ENCODE results near the gene OR52R1.
"Not testable (repeated sequence)": the region's sequence is repeated elsewhere in the genome, so short reads cannot be mapped to it uniquely, and the experiment has no call there.

OR52R1 gene

GRCh38 chr11:4804280-4804679 lies at the start of gene OR52R1:
OR52R1 (minus strand) TSS chr11:4804380; CDS start chr11:4804380, 0 bp downstream.
- DNase-seq (ENCODE audit: low read depth) = no peak

- DNase-seq (ENCODE audit: low read depth) = no peak
Observed at GRCh38 chr11:4851033-4851432, 46.9 kb upstream of the OR52R1 start.

GRCh38 chr11:4848908-4849532 lies 44.8 kb upstream of the OR52R1 start, which contains the start of gene OR51S1:
OR51S1 (minus strand) TSS chr11:4849208; CDS start chr11:4849208, 0 bp downstream.
- DNase-seq (ENCODE audit: low read depth) = no peak

- DNase-seq (ENCODE audit: low read depth) = no peak
Observed at GRCh38 chr11:4839851-4840549, 35.8 kb upstream of the OR52R1 start.

- DNase-seq (ENCODE audit: low read depth) = no peak
Observed at GRCh38 chr11:4830909-4831308, 26.7 kb upstream of the OR52R1 start.

- DNase-seq (ENCODE audit: low read depth) = no peak
Observed at GRCh38 chr11:4830346-4830745, 26.2 kb upstream of the OR52R1 start.

GRCh38 chr11:4826425-4826824 lies 22.2 kb upstream of the OR52R1 start:
- DNase-seq (ENCODE audit: low read depth) = no peak

GRCh38 chr11:4825132-4825531 lies 21.0 kb upstream of the OR52R1 start:
- DNase-seq (ENCODE audit: low read depth) = no peak

- no peak for DNase-seq (ENCODE audit: low read depth)
Observed at GRCh38 chr11:4821021-4821420, 16.8 kb upstream of the OR52R1 start, which contains the start of gene OR51F2. OR51F2 (plus strand) TSS chr11:4821321; CDS start chr11:4821422, 101 bp downstream.

- no peak for DNase-seq (ENCODE audit: low read depth)
Observed at GRCh38 chr11:4809246-4809645, 5.1 kb upstream of the OR52R1 start.

GRCh38 chr11:4808476-4808875 lies 4.3 kb upstream of the OR52R1 start:
- DNase-seq (ENCODE audit: low read depth) = no peak

- not testable (repeated sequence) for DNase-seq (ENCODE audit: low read depth)
Observed at GRCh38 chr11:4801316-4801715, 2.9 kb downstream of the OR52R1 start.

GRCh38 chr11:4798427-4799183 lies 5.6 kb downstream of the OR52R1 start:
- no peak for DNase-seq (ENCODE audit: low read depth)

- no peak for DNase-seq (ENCODE audit: low read depth)
Observed at GRCh38 chr11:4797206-4797605, 7.0 kb downstream of the OR52R1 start.

GRCh38 chr11:4782454-4782853 lies 21.7 kb downstream of the OR52R1 start:
- no peak for DNase-seq (ENCODE audit: low read depth)

GRCh38 chr11:4769838-4770237 lies 34.3 kb downstream of the OR52R1 start, which contains the start of gene OR51F1:
OR51F1 (minus strand) TSS chr11:4769938; CDS start chr11:4769938, 0 bp downstream.
- no peak for DNase-seq (ENCODE audit: low read depth)

- no peak for DNase-seq (ENCODE audit: low read depth)
Observed at GRCh38 chr11:4768094-4768493, 36.1 kb downstream of the OR52R1 start.

- no peak for DNase-seq (ENCODE audit: low read depth)
Observed at GRCh38 chr11:4766420-4767043, 37.6 kb downstream of the OR52R1 start.

GRCh38 chr11:4763096-4763495 lies 41.1 kb downstream of the OR52R1 start:
- no peak for DNase-seq (ENCODE audit: low read depth)

Measured in CMK (cell line).